DND-41 (cell line): ENCODE measurements around the gene NUDT9.

ENCODE experiments used
- CTCF ChIP-seq: IDR thresholded peaks from 2 replicates; pipeline ENCODE4 v1.5.1; 2012; ENCODE audit warnings: borderline replicate concordance, low read length, moderate library complexity, mild to moderate bottlenecking; ENCODE audit not compliant: poor library complexity, severe bottlenecking; ENCODE audit errors: extremely low read depth
- EZH2 ChIP-seq: IDR thresholded peaks from 3 replicates; pipeline ENCODE4 v1.6.1; 2012; ENCODE audit warnings: borderline replicate concordance, low read depth, mild to moderate bottlenecking, moderate library complexity, low read length, inconsistent platforms; ENCODE audit not compliant: severe bottlenecking

DNA sequence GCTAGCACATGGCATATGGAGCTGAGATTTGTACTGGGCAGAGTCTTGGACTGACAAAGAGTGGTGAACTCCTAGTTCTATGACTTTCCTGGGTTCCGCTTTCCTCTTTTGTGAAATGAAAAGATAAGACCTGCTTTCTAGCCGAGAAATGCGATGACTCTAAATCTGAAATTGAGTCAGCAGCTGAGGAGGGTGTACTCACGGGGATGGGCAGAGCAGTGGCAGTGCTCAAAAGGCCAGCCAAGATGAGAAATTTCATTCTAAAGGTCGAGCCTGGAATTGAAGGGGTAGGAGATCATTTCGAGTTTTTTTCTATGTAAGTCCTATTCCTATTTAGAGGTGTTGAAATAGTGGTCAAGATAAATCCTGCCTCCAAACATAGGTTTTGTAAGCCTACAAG, 47.0 kb downstream of the NUDT9 start:
- no peak for TF ChIP-seq CTCF
- no peak for TF ChIP-seq EZH2
